ENCODE measurements around the gene TMEM132A. TPM values are rescaled to one million over a fixed set of nuclear protein-coding genes. Genes with fewer than 3 reads are reported as not detected.

TMEM132A gene
- total and polyA plus RNA-seq, 10 donors, result 5.6 to 15.6 (median 10.5) TPM

GRCh38 chr11:60950933-60951605 lies 26.8 kb downstream of the TMEM132A start:
- 4 to 16% (median 9%) methylated on average over 36 to 86 of the region's 86 CpGs for WGBS, 5 donors
- H3K36me3 ChIP-seq, result peaks cover 0 to 29% (median 10%) of the 10 kb centered on the region in 6 donors
- TF ChIP-seq POLR2A (IDR thresholded peaks at IDR 0.05) (no peak), POLR2AphosphoS5 (IDR thresholded peaks at IDR 0.05) (peak in 2 of 3 donors; percentile 44 to 48)
- TF ChIP-seq, protein P1, sequence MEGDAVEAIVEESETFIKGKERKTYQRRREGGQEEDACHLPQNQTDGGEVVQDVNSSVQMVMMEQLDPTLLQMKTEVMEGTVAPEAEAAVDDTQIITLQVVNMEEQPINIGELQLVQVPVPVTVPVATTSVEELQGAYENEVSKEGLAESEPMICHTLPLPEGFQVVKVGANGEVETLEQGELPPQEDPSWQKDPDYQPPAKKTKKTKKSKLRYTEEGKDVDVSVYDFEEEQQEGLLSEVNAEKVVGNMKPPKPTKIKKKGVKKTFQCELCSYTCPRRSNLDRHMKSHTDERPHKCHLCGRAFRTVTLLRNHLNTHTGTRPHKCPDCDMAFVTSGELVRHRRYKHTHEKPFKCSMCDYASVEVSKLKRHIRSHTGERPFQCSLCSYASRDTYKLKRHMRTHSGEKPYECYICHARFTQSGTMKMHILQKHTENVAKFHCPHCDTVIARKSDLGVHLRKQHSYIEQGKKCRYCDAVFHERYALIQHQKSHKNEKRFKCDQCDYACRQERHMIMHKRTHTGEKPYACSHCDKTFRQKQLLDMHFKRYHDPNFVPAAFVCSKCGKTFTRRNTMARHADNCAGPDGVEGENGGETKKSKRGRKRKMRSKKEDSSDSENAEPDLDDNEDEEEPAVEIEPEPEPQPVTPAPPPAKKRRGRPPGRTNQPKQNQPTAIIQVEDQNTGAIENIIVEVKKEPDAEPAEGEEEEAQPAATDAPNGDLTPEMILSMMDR (IDR thresholded peaks at IDR 0.05 in 8 of 11, conservative IDR thresholded peaks at IDR 0.05 in 3 of 11), result no peak
- intact Hi-C loops (cut with DNase I; ENCODE audit: low total_unique reads), result no loop called here
- peaks cover 15 to 95% (median 69%) of the 10 kb centered on the region in 6 donors for H3K4me1 ChIP-seq
- peak; percentile 91 for DNase-seq
- peak overlapping the region in 7 of 8 donors; percentile 90 to 98 (median 93) for H3K27ac ChIP-seq
- no peaks in the 10 kb centered on the region for H3K9me3 ChIP-seq
- H3K4me3 ChIP-seq, result peak overlapping the region; percentile 41 to 88 (median 66)
- H3K27me3 ChIP-seq (replicated peaks in 1 of 7), result peaks cover 0 to 6% (median 0%) of the 10 kb centered on the region in 7 donors

DNA sequence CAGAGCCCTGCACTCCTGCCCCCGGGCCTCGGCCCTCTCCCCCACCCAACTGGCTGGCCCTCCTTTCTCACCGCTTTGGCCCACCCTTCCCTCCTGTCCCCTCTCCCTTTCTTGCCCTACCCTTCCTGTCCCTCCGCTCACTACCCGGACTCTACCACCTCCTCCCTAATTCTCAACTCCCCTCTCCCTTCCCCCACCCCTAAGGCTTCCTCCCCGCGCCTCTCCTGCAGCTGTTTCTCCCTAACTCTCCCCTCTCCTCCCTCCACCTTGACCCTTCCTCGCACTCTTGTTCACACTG lies 27.3 kb downstream of the TMEM132A start:
- intact Hi-C loops (cut with DNase I; ENCODE audit: low total_unique reads), result no loop called here
- peak overlapping the region; percentile 41 to 88 (median 66) for H3K4me3 ChIP-seq
- TF ChIP-seq, protein P1 (IDR thresholded peaks at IDR 0.05 in 8 of 11, conservative IDR thresholded peaks at IDR 0.05 in 3 of 11), result no peak
- TF ChIP-seq POLR2AphosphoS5 (IDR thresholded peaks at IDR 0.05) (no peak), POLR2A (IDR thresholded peaks at IDR 0.05) (no peak)
- H3K27ac ChIP-seq, result peak overlapping the region; percentile 84 to 98 (median 92)
- peaks cover 0 to 6% (median 0%) of the 10 kb centered on the region in 7 donors for H3K27me3 ChIP-seq (replicated peaks in 1 of 7)
- WGBS, 5 donors, result 3 to 6% (median 5%) methylated on average over 6 to 8 of the region's 8 CpGs
- no peak for DNase-seq
- H3K36me3 ChIP-seq, result peaks cover 0 to 24% (median 6%) of the 10 kb centered on the region in 6 donors
- H3K9me3 ChIP-seq, result no peaks in the 10 kb centered on the region
- peaks cover 15 to 93% (median 67%) of the 10 kb centered on the region in 6 donors for H3K4me1 ChIP-seq

DNA sequence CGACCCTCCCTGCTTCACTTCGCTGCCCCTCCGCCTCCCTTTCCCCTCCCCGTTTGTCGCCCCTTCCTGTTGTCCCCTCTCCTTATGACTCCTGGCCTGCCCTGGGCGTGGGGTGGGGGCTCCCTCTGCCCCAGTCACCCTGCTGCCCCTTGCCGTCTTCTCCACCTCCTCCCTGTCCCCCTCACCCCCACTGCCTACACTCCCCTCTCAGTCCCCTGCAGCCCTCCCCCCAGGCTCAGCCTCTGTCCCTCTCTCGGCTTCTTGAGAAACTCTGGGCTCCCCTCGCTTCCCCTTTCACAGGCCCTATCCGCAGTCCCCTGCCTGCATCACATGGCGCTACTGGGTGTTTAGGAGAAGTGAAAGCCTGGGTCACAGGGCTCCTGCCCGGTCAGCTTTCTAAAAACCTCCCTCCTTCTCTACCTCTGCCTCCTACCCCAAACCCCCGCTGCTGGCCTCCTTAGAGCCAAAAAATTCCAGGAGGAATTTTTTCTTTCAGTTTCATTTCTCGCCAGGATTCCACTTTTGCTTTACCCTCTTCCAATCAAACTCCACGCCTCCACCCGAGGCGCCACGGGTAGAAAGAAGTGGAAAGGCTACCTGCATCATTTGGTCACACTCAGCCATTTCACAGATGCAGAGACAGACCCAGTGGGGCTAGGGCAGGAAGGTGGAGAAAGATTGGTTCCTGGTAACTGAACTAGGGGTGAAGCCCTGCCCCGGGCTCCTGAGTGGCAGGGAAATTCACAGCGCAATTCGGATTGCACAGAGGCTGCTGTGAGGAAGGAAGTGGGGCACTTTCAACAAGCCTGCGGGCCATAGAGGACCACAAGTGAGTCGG lies 27.9 kb downstream of the TMEM132A start, which contains the start of gene SLC15A3:
SLC15A3 (minus strand) TSS at position 273 of the 838 bp plus-strand sequence. CDS start 625 bp downstream, outside the sequence.
- H3K9me3 ChIP-seq, result no peaks in the 10 kb centered on the region
- H3K4me3 ChIP-seq, result peak within 1 kb of the TSS; percentile 41 to 88 (median 66)
- H3K27ac ChIP-seq, result peak within 1 kb of the TSS; percentile 84 to 98 (median 92)
- 6 to 10% (median 6%) methylated on average over 23 of the region's 23 CpGs for WGBS, 5 donors
- peaks cover 0 to 6% (median 0%) of the 10 kb centered on the region in 7 donors for H3K27me3 ChIP-seq (replicated peaks in 1 of 7)
- TF ChIP-seq, protein P1 (IDR thresholded peaks at IDR 0.05 in 8 of 11, conservative IDR thresholded peaks at IDR 0.05 in 3 of 11), result no peak
- TF ChIP-seq POLR2A (IDR thresholded peaks at IDR 0.05) (peak in 1 of 3 donors; percentile 48), POLR2AphosphoS5 (IDR thresholded peaks at IDR 0.05) (peak; percentile 74 to 84 (median 76))
- DNase-seq, result peak; percentile 95
- intact Hi-C loops (cut with DNase I; ENCODE audit: low total_unique reads), result no loop called here
- peaks cover 15 to 87% (median 66%) of the 10 kb centered on the region in 6 donors for H3K4me1 ChIP-seq
- H3K36me3 ChIP-seq, result peaks cover 0 to 19% (median 2%) of the 10 kb centered on the region in 6 donors

All from spleen (tissue), 11 donors.